Esophagus muscularis mucosa (tissue), 4 donors: ENCODE measurements around the gene SCGN. TPM values are rescaled to one million over a fixed set of nuclear protein-coding genes. Genes with fewer than 3 reads are reported as not detected.

ENCODE experiments used
- DNase-seq: peaks from one replicate; pipeline ENCODE4 v3.0.0-alpha.2; 2017; ENCODE audit errors: extremely low spot score
- H3K27ac ChIP-seq, 4 donors: fragments of 200-600 bp; sonication (generic); replicated peaks in 1 of 4; 1 replicate in 3 of 4; 2 replicates in 1 of 4; pipeline ENCODE4 v1.5.1; 2016 to 2019; ENCODE audit warnings: mild to moderate bottlenecking in 1 of 4
- H3K27me3 ChIP-seq, 4 donors: fragments of 200-600 bp; sonication (generic); one replicate each; pipeline versions ENCODE4 v1.5.1 to v1.6.0; 2016 to 2019
- H3K36me3 ChIP-seq, 4 donors: fragments of 200-600 bp; sonication (generic); one replicate each; pipeline ENCODE4 v1.5.1; 2016 to 2019
- H3K4me1 ChIP-seq, 4 donors: fragments of 200-600 bp; sonication (generic); one replicate each; pipeline ENCODE4 v1.5.1; 2016 to 2019
- H3K4me3 ChIP-seq, 4 donors: fragments of 200-600 bp; sonication (generic); 1 replicate in 2 of 4; 2 replicates in 2 of 4; pipeline ENCODE4 v1.5.1; 2016 to 2019; ENCODE audit warnings: mild to moderate bottlenecking in 4 of 4, moderate library complexity in 1 of 4
- H3K9me3 ChIP-seq, 4 donors: fragments of 200-600 bp; sonication (generic); 1 replicate in 3 of 4; 2 replicates in 1 of 4; pipeline ENCODE4 v1.5.1; 2016 to 2019
- EP300 ChIP-seq: sonication (generic); formaldehyde crosslinking; IDR thresholded peaks from one replicate; pipeline ENCODE4 v1.6.1; 2017; ENCODE audit warnings: antibody characterized with exemption
- POLR2A ChIP-seq: fragments of 450-650 bp; IDR thresholded peaks from one replicate; pipeline ENCODE4 v1.6.1; 2017; ENCODE audit warnings: antibody characterized with exemption, moderate library complexity, mild to moderate bottlenecking, low read depth
- POLR2AphosphoS5 ChIP-seq, 2 donors: sonication (generic); formaldehyde crosslinking; IDR thresholded peaks; one replicate each; pipeline ENCODE4 v1.6.1; 2017; ENCODE audit warnings: antibody characterized with exemption in 2 of 2
- WGBS: methylation state at CpG from one replicate; pipeline ENCODE4 v1.1.5; 2018; 5-methylcytosine and 5-hydroxymethylcytosine counted together
- intact Hi-C: fragments of 100-400 bp; cut with DNase I; formaldehyde crosslinking; loops from one replicate; pipeline ENCODE4 v1.15.1; 2023
- total RNA-seq, 4 donors: library from RNA; depleted of rRNA; stranded (reverse); fragments of >200 nt; gene quantifications; one replicate each; pipeline versions ENCODE4 v1.1.0 to v1.2.1, GENCODE V29; 2016
- TF ChIP-seq, protein P1 (sequence below), 3 experiments: fragments of 200-600 bp in 2 of 3; fragments of 450-650 bp in 1 of 3; sonication (generic) in 2 of 3; IDR thresholded peaks; one replicate each; pipeline ENCODE4 v1.5.1; 2017 to 2019; ENCODE audit warnings: antibody characterized with exemption in 3 of 3, mild to moderate bottlenecking in 2 of 3, moderate library complexity in 1 of 3

SCGN gene
- total RNA-seq, 4 donors from 2014 or later = 0.83 to 2.7 (median 1.7) TPM

- H3K36me3 ChIP-seq = no peaks in the 10 kb centered on the region
- no peak for DNase-seq
- peaks cover 0 to 25% (median 0%) of the 10 kb centered on the region in 4 donors for H3K27me3 ChIP-seq
- intact Hi-C loops = no loop called here
- H3K27ac ChIP-seq = no peak overlapping the region
- H3K4me1 ChIP-seq = no peaks in the 10 kb centered on the region
- H3K9me3 ChIP-seq = no peaks in the 10 kb centered on the region
- no peak for TF ChIP-seq POLR2A
- TF ChIP-seq EP300 = no peak
- TF ChIP-seq POLR2AphosphoS5 (IDR thresholded peaks at IDR 0.05) = no peak
- TF ChIP-seq, protein P1, sequence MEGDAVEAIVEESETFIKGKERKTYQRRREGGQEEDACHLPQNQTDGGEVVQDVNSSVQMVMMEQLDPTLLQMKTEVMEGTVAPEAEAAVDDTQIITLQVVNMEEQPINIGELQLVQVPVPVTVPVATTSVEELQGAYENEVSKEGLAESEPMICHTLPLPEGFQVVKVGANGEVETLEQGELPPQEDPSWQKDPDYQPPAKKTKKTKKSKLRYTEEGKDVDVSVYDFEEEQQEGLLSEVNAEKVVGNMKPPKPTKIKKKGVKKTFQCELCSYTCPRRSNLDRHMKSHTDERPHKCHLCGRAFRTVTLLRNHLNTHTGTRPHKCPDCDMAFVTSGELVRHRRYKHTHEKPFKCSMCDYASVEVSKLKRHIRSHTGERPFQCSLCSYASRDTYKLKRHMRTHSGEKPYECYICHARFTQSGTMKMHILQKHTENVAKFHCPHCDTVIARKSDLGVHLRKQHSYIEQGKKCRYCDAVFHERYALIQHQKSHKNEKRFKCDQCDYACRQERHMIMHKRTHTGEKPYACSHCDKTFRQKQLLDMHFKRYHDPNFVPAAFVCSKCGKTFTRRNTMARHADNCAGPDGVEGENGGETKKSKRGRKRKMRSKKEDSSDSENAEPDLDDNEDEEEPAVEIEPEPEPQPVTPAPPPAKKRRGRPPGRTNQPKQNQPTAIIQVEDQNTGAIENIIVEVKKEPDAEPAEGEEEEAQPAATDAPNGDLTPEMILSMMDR (IDR thresholded peaks at IDR 0.05) = no peak
- WGBS = 91% methylated on average over 14 of the region's 14 CpGs
- H3K4me3 ChIP-seq = no peak overlapping the region
Observed at GRCh38 chr6:25727028-25727427, 75.0 kb downstream of the SCGN start.

GRCh38 chr6:25730907-25731306 is 78.9 kb downstream of the SCGN start:
- no peak overlapping the region for H3K4me3 ChIP-seq
- H3K27ac ChIP-seq = no peak overlapping the region
- DNase-seq = no peak
- no peaks in the 10 kb centered on the region for H3K9me3 ChIP-seq
- WGBS = 87% methylated on average over 3 of the region's 3 CpGs
- peaks cover 0 to 22% (median 0%) of the 10 kb centered on the region in 4 donors for H3K27me3 ChIP-seq
- intact Hi-C loops = no loop called here
- H3K4me1 ChIP-seq = no peaks in the 10 kb centered on the region
- TF ChIP-seq POLR2AphosphoS5 (IDR thresholded peaks at IDR 0.05) (no peak), EP300 (no peak), POLR2A (no peak)
- TF ChIP-seq, protein P1 (IDR thresholded peaks at IDR 0.05) = no peak
- no peaks in the 10 kb centered on the region for H3K36me3 ChIP-seq

DNA sequence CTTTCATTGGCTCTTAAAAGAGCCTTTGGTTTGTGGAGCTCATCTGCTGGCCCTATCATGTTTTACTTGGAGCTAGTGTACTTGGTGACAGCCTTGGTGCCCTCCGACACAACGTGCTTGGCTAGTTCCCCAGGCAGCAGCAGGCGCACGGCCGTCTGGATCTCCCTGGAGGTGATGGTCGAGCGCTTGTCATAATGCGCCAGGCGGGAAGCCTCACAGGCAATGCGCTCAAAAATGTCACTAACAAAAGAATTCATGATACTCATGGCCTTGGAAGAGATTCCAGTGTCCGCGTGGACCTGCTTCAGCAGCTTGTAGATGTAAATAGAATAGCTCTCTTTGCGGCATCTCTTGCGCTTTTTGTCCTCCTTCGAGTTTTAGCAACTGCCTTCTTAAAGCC is 79.7 kb downstream of the SCGN start:
- Histone ChIP-seq H3K27me3 (peaks cover 0 to 27% (median 0%) of the 10 kb centered on the region in 4 donors), H3K4me3 (no peak overlapping the region), H3K9me3 (no peaks in the 10 kb centered on the region), H3K36me3 (no peaks in the 10 kb centered on the region), H3K4me1 (no peaks in the 10 kb centered on the region), H3K27ac (no peak overlapping the region)
- WGBS = 90% methylated on average over 15 of the region's 15 CpGs
- no peak for DNase-seq
- TF ChIP-seq POLR2AphosphoS5 (IDR thresholded peaks at IDR 0.05) (no peak), POLR2A (no peak), EP300 (no peak)
- TF ChIP-seq, protein P1 (IDR thresholded peaks at IDR 0.05) = no peak
- intact Hi-C loops = no loop called here

DNA sequence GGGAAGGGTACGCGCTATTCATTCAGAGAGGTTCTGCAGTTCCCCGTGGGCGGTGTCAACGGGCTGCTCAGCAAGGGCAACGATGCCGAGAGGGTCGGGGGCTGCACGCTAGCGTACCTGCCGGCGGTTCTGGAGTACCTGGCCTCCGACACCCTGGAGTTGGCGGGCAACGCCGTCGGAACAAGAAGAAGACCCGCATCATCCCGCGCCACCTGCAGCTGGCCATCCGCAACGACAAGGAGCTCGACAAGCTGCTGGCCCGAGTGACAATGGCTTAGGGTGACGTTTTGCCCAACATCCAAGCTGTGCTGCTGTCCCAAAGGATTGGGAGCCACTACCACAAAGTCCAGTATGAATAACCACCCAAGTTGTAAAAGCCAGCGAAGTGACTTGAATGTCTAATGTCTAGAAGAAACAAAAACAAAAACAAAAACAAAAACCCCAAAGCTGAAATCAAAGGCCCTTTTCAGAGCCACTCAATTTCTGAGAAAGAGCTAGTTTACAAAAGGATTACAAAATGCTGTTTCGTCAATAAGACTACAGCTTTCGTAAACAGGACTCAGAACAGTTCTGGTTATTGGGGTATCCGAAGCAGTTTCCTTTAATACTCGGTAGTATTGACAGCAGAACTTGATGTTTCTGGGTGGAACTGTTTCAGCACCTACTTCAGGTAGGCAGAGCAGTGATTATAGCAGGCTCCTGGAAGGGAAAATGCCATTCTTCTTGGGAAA is 80.6 kb downstream of the SCGN start:
- Histone ChIP-seq H3K9me3 (peaks cover 0 to 9% (median 0%) of the 10 kb centered on the region in 4 donors), H3K4me1 (no peaks in the 10 kb centered on the region), H3K27ac (no peak overlapping the region), H3K4me3 (no peak overlapping the region), H3K27me3 (peaks cover 0 to 24% (median 0%) of the 10 kb centered on the region in 4 donors), H3K36me3 (no peaks in the 10 kb centered on the region)
- intact Hi-C loops = no loop called here
- WGBS = 50% methylated on average over 30 of the region's 30 CpGs
- TF ChIP-seq POLR2AphosphoS5 (IDR thresholded peaks at IDR 0.05) (no peak), EP300 (no peak), POLR2A (no peak)
- TF ChIP-seq, protein P1 (IDR thresholded peaks at IDR 0.05) = no peak
- no peak for DNase-seq
